Caco-2 (cell line): ENCODE data around the gene FAM78A. TPM values are rescaled to one million over a fixed set of nuclear protein-coding genes. Genes with fewer than 3 reads are reported as not detected.
A peak's percentile ranks its signal among the peaks of the same experiment; 100 is the strongest.

Experiments used
- BruUV-seq: library from RNA; stranded (reverse); fragments of 400-500 nt; replicated peaks from 2 replicates; lab custom pipeline; 2021; lab: Mats Ljungman, UMichigan
- CTCF ChIA-PET: fragments of 300-600 bp; sonication (Branson Sonifier 250); formaldehyde crosslinking; loops from one replicate; lab custom pipeline; 2022; ENCODE audit warnings: antibody characterized with exemption; lab: Charles Lee
- POLR2A ChIA-PET: fragments of 300-600 bp; sonication (Branson Sonifier 250); formaldehyde crosslinking; loops from one replicate; lab custom pipeline; 2022; ENCODE audit warnings: antibody characterized with exemption; lab: Charles Lee
- DNase-seq, 2 experiments: peaks; one replicate each; pipeline versions ENCODE4 v3.0.0 to v3.0.0-alpha.2; 2020 to 2022
- H3K27me3 ChIP-seq: replicated peaks from 2 replicates; pipeline ENCODE4 v1.6.0; 2011; ENCODE audit warnings: low read length; ENCODE audit not compliant: control insufficient read depth, insufficient read depth
- H3K36me3 ChIP-seq: 2 replicates; pipeline ENCODE4 v1.5.1; 2011; ENCODE audit warnings: low read length; ENCODE audit not compliant: control insufficient read depth, insufficient read depth
- H3K4me1 ChIP-seq: fragments of 250-450 bp; sonication (Bioruptor Pico); 2 replicates; pipeline ENCODE4 v1.5.1; 2020; ENCODE audit warnings: mild to moderate bottlenecking
- H3K4me3 ChIP-seq: 2 replicates; pipeline ENCODE4 v1.5.1; 2011; ENCODE audit warnings: low read depth, mild to moderate bottlenecking, control low read depth, low read length
- H3K9me3 ChIP-seq: fragments of 250-450 bp; sonication (Bioruptor Pico); 2 replicates; pipeline ENCODE4 v1.5.1; 2020; ENCODE audit warnings: mild to moderate bottlenecking, moderate library complexity
- H3K27ac Mint-ChIP-seq: one replicate; pipeline ENCODE4 v1.8.0; 2022; ENCODE audit warnings: mixed read lengths; ENCODE audit not compliant: unreplicated experiment
- H3K27me3 Mint-ChIP-seq: one replicate; pipeline ENCODE4 v1.8.0; 2022; ENCODE audit warnings: mixed read lengths; ENCODE audit not compliant: insufficient read depth, unreplicated experiment
- H3K36me3 Mint-ChIP-seq: one replicate; pipeline ENCODE4 v1.8.0; 2022; ENCODE audit warnings: mild to moderate bottlenecking, mixed read lengths; ENCODE audit not compliant: insufficient read depth, unreplicated experiment
- H3K4me1 Mint-ChIP-seq: one replicate; pipeline ENCODE4 v1.8.0; 2022; ENCODE audit warnings: low read depth, mixed read lengths; ENCODE audit not compliant: unreplicated experiment
- H3K4me3 Mint-ChIP-seq: one replicate; pipeline ENCODE4 v1.8.0; 2022; ENCODE audit warnings: mild to moderate bottlenecking, moderate library complexity, mixed read lengths; ENCODE audit not compliant: unreplicated experiment
- H3K9me3 Mint-ChIP-seq: one replicate; pipeline ENCODE4 v1.8.0; 2022; ENCODE audit warnings: mixed read lengths; ENCODE audit not compliant: unreplicated experiment
- intact Hi-C: fragments of 100-400 bp; cut with micrococcal nuclease; formaldehyde crosslinking; loops from one replicate; pipeline ENCODE4 v1.10.0; 2022; ENCODE audit not compliant: unreplicated experiment
- total RNA-seq: library from RNA; stranded (reverse); gene quantifications from 2 replicates; pipeline ENCODE4 v1.2.3, GENCODE V29; 2022
- TF ChIP-seq, protein P1 (sequence below), 2 experiments: fragments of 200-600 bp in 1 of 2; IDR thresholded peaks; 1 replicate in 1 of 2; 2 replicates in 1 of 2; pipeline versions ENCODE4 v1.5.1 to v1.8.0; 2011 to 2022; ENCODE audit warnings: antibody characterized with exemption in 1 of 2, control low read depth in 1 of 2, inconsistent platforms in 1 of 2, low read depth in 1 of 2, low read length in 1 of 2, mild to moderate bottlenecking in 1 of 2, moderate library complexity in 1 of 2; ENCODE audit not compliant: insufficient read depth in 1 of 2, severe bottlenecking in 1 of 2, unreplicated experiment in 1 of 2

Gene FAM78A
- total RNA-seq, 1 experiment from 2014 or later, result 0.70 TPM

- TF ChIP-seq, protein P1, sequence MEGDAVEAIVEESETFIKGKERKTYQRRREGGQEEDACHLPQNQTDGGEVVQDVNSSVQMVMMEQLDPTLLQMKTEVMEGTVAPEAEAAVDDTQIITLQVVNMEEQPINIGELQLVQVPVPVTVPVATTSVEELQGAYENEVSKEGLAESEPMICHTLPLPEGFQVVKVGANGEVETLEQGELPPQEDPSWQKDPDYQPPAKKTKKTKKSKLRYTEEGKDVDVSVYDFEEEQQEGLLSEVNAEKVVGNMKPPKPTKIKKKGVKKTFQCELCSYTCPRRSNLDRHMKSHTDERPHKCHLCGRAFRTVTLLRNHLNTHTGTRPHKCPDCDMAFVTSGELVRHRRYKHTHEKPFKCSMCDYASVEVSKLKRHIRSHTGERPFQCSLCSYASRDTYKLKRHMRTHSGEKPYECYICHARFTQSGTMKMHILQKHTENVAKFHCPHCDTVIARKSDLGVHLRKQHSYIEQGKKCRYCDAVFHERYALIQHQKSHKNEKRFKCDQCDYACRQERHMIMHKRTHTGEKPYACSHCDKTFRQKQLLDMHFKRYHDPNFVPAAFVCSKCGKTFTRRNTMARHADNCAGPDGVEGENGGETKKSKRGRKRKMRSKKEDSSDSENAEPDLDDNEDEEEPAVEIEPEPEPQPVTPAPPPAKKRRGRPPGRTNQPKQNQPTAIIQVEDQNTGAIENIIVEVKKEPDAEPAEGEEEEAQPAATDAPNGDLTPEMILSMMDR (IDR thresholded peaks at IDR 0.05; ENCODE audit: insufficient read depth in 1 of 2, low read depth in 1 of 2, low read length in 1 of 2, severe bottlenecking in 1 of 2, unreplicated experiment in 1 of 2), result no peak
- Mint-ChIP-seq H3K27me3 (peaks cover 12% of the 10 kb centered on the region), H3K9me3 (no peaks in the 10 kb centered on the region), H3K36me3 (no peaks in the 10 kb centered on the region), H3K4me3 (peak overlapping the region; percentile 60), H3K4me1 (peaks cover 7% of the 10 kb centered on the region), H3K27ac (no peak overlapping the region)
- ChIA-PET CTCF (no interaction called here), POLR2A (no interaction called here)
- intact Hi-C loops, result no loop called here
- no peaks in the 10 kb centered on the region for H3K9me3 ChIP-seq
- no peak overlapping the region; the same call in 1 of the 2 replicates for H3K4me3 ChIP-seq
- H3K36me3 ChIP-seq, result no peaks in the 10 kb centered on the region
- no peak for DNase-seq
- peaks cover 1% of the 10 kb centered on the region; the same call in 1 of the 2 replicates for H3K27me3 ChIP-seq
- peaks cover 7% of the 10 kb centered on the region for H3K4me1 ChIP-seq
- BruUV-seq, result no TSS peak
Measured at GRCh38 chr9:131282175-131282574, 5.9 kb upstream of the FAM78A start.

GRCh38 chr9:131281119-131281965, 5.0 kb upstream of the FAM78A start:
- no peaks in the 10 kb centered on the region for H3K36me3 Mint-ChIP-seq
- Histone ChIP-seq H3K9me3 (no peaks in the 10 kb centered on the region), H3K36me3 (no peaks in the 10 kb centered on the region), H3K27me3 (peaks cover 1% of the 10 kb centered on the region; the same call in 1 of the 2 replicates), H3K4me3 (no peak overlapping the region), H3K4me1 (peaks cover 7% of the 10 kb centered on the region)
- H3K4me1 Mint-ChIP-seq, result peaks cover 7% of the 10 kb centered on the region
- no peak overlapping the region for H3K27ac Mint-ChIP-seq
- peak overlapping the region; percentile 60 for H3K4me3 Mint-ChIP-seq
- H3K27me3 Mint-ChIP-seq, result peaks cover 12% of the 10 kb centered on the region
- intact Hi-C loops, result no loop called here
- no peak for DNase-seq
- POLR2A ChIA-PET, result interaction anchor here (0.5 kb wide), 1 partner anchor 35 kb away, joined by 3 read pairs; no protein-coding TSS in a partner anchor
- no TSS peak for BruUV-seq
- TF ChIP-seq, protein P1 (IDR thresholded peaks at IDR 0.05; ENCODE audit: insufficient read depth in 1 of 2, low read depth in 1 of 2, low read length in 1 of 2, severe bottlenecking in 1 of 2, unreplicated experiment in 1 of 2), result no peak
- CTCF ChIA-PET, result interaction anchor here (0.6 kb wide), 1 partner anchor 151 kb away, joined by 3 read pairs; no protein-coding TSS in a partner anchor
- no peaks in the 10 kb centered on the region for H3K9me3 Mint-ChIP-seq

- Mint-ChIP-seq H3K9me3 (no peaks in the 10 kb centered on the region), H3K4me1 (peaks cover 7% of the 10 kb centered on the region), H3K4me3 (no peak overlapping the region), H3K36me3 (no peaks in the 10 kb centered on the region), H3K27ac (no peak overlapping the region), H3K27me3 (peaks cover 14% of the 10 kb centered on the region)
- TF ChIP-seq, protein P1 (IDR thresholded peaks at IDR 0.05; ENCODE audit: insufficient read depth in 1 of 2, low read depth in 1 of 2, low read length in 1 of 2, severe bottlenecking in 1 of 2, unreplicated experiment in 1 of 2), result no peak
- BruUV-seq, result no TSS peak
- Histone ChIP-seq H3K4me3 (no peak overlapping the region), H3K36me3 (no peaks in the 10 kb centered on the region), H3K4me1 (peaks cover 7% of the 10 kb centered on the region), H3K27me3 (peaks cover 1% of the 10 kb centered on the region), H3K9me3 (no peaks in the 10 kb centered on the region)
- DNase-seq, result no peak
- CTCF ChIA-PET, result no interaction called here
- intact Hi-C loops, result no loop called here
- POLR2A ChIA-PET, result no interaction called here
Measured at GRCh38 chr9:131280660-131281059, 4.3 kb upstream of the FAM78A start.
